Left colon (tissue), 2 donors: Measurements from ENCODE around the gene FUBP3. TPM values are rescaled to one million over a fixed set of nuclear protein-coding genes. Genes with fewer than 3 reads are reported as not detected.
A peak's percentile ranks its signal among the peaks of the same experiment; 100 is the strongest.
"Not testable (repeated sequence)": the region's sequence is repeated elsewhere in the genome, so short reads cannot be mapped to it uniquely, and the experiment has no call there.

Experiments used
- ATAC-seq: fragments of 200-7000 bp; cut with Tn5 transposase; one replicate; pipeline ENCODE4 v1.9.1; 2020; ENCODE audit warnings: mild to moderate bottlenecking, moderate library complexity
- DNase-seq, 2 donors: peaks; one replicate each; pipeline ENCODE4 v3.0.0-alpha.2; 2020
- intact Hi-C, 2 donors: fragments of 100-400 bp; cut with DNase I in 1 of 2; cut with micrococcal nuclease in 1 of 2; formaldehyde crosslinking; loops; one replicate each; pipeline versions ENCODE4 v1.11.2 to v1.14.0; 2022; cut with DNase I, micrococcal nuclease
- total RNA-seq, 2 donors: library from RNA; stranded (reverse); fragmentation: NEBNext Ultra II Directional; extraction: Animal tissue kit (Norgen Biotek cat#: 25700); gene quantifications; one replicate each; pipeline ENCODE4 v1.2.1, GENCODE V29; 2021
- donor health status: DM: no; HTN: no; CAD: no.
- donor health status: DM: yes; HTN: yes; CAD: no.

FUBP3 gene
- total RNA-seq, 2 donors from 2014 or later, result 43.8 to 48.3 TPM

GRCh38 chr9:130554606-130555005, 24.8 kb upstream of the FUBP3 start:
- no peak for ATAC-seq
- intact Hi-C loops, result no loop called here
- DNase-seq, result no peak

GRCh38 chr9:130555061-130555460, 24.3 kb upstream of the FUBP3 start:
- ATAC-seq, result no peak
- DNase-seq, result no peak
- intact Hi-C loops, result no loop called here

GRCh38 chr9:130555968-130556367, 23.4 kb upstream of the FUBP3 start:
- intact Hi-C loops, result no loop called here
- no peak for DNase-seq
- no peak for ATAC-seq

GRCh38 chr9:130556396-130557076, 22.8 kb upstream of the FUBP3 start:
- ATAC-seq (no peak), DNase-seq (no peak)
- intact Hi-C loops, result no loop called here

- intact Hi-C loops, result no loop called here
- DNase-seq (no peak), ATAC-seq (no peak)
Measured at GRCh38 chr9:130557077-130557468, 22.3 kb upstream of the FUBP3 start.

GRCh38 chr9:130561056-130561455, 18.3 kb upstream of the FUBP3 start:
- intact Hi-C loops, result loop anchor here in 1 of 2 donors (5.0 kb wide), 1 partner anchor 36 kb away; no protein-coding TSS in a partner anchor
- ATAC-seq (no peak), DNase-seq (no peak)

- DNase-seq, ATAC-seq: not testable (repeated sequence)
- intact Hi-C loops, result loop anchor here in 1 of 2 donors (5.0 kb wide), 1 partner anchor 35 kb away; no protein-coding TSS in a partner anchor
Measured at GRCh38 chr9:130562525-130562924, 16.9 kb upstream of the FUBP3 start.

- intact Hi-C loops, result loop anchor here in 1 of 2 donors (5.0 kb wide), 1 partner anchor 34 kb away; no protein-coding TSS in a partner anchor
- DNase-seq (no peak), ATAC-seq (no peak)
Measured at GRCh38 chr9:130563797-130564196, 15.6 kb upstream of the FUBP3 start.

GRCh38 chr9:130565792-130566191, 13.6 kb upstream of the FUBP3 start:
- DNase-seq, result no peak
- ATAC-seq, result no peak
- intact Hi-C loops, result no loop called here

GRCh38 chr9:130570208-130570607, 9.2 kb upstream of the FUBP3 start:
- ATAC-seq (no peak), DNase-seq (no peak)
- intact Hi-C loops, result no loop called here

GRCh38 chr9:130575514-130575913, 3.9 kb upstream of the FUBP3 start:
- intact Hi-C loops, result no loop called here

GRCh38 chr9:130576176-130576575, 3.2 kb upstream of the FUBP3 start:
- ATAC-seq, result no peak
- no peak for DNase-seq
- intact Hi-C loops, result no loop called here

More at GRCh38 chr9:130575514-130575913, 3.9 kb upstream of the FUBP3 start:
- no peak for DNase-seq
- no peak for ATAC-seq

GRCh38 chr9:130579738-130580463, 524 bp downstream of the FUBP3 start:
- DNase-seq (no peak), ATAC-seq (peak; percentile 35)
- intact Hi-C loops, result no loop called here

GRCh38 chr9:130581766-130582165, 2.4 kb downstream of the FUBP3 start:
- DNase-seq (no peak), ATAC-seq (no peak)
- intact Hi-C loops, result no loop called here

- no peak for DNase-seq
- intact Hi-C loops, result no loop called here
- no peak for ATAC-seq
Measured at GRCh38 chr9:130583271-130583670, 3.9 kb downstream of the FUBP3 start.

- no peak for ATAC-seq
- DNase-seq, result no peak
- intact Hi-C loops, result no loop called here
Measured at GRCh38 chr9:130587921-130588320, 8.5 kb downstream of the FUBP3 start.

- ATAC-seq (no peak), DNase-seq (no peak)
- intact Hi-C loops, result no loop called here
Measured at GRCh38 chr9:130588416-130588815, 9.0 kb downstream of the FUBP3 start.

GRCh38 chr9:130589754-130590153, 10.4 kb downstream of the FUBP3 start:
- intact Hi-C loops, result no loop called here
- no peak for ATAC-seq
- no peak for DNase-seq

- intact Hi-C loops, result no loop called here
- ATAC-seq (no peak), DNase-seq (no peak)
Measured at GRCh38 chr9:130590305-130590704, 10.9 kb downstream of the FUBP3 start.

- ATAC-seq, result no peak
Measured at GRCh38 chr9:130593020-130593419, 13.6 kb downstream of the FUBP3 start.

More at GRCh38 chr9:130593020-130593419, 13.6 kb downstream of the FUBP3 start:
- intact Hi-C loops, result no loop called here
- no peak for DNase-seq
